GM12801 (cell line): Measurements from ENCODE around the gene CDK17.

Source experiments
- CTCF ChIP-seq: IDR thresholded peaks from one replicate; pipeline ENCODE4 v1.5.1; 2011; ENCODE audit warnings: control low read depth; ENCODE audit not compliant: insufficient read length; ENCODE audit errors: extremely low read depth

The CDK17 gene

DNA sequence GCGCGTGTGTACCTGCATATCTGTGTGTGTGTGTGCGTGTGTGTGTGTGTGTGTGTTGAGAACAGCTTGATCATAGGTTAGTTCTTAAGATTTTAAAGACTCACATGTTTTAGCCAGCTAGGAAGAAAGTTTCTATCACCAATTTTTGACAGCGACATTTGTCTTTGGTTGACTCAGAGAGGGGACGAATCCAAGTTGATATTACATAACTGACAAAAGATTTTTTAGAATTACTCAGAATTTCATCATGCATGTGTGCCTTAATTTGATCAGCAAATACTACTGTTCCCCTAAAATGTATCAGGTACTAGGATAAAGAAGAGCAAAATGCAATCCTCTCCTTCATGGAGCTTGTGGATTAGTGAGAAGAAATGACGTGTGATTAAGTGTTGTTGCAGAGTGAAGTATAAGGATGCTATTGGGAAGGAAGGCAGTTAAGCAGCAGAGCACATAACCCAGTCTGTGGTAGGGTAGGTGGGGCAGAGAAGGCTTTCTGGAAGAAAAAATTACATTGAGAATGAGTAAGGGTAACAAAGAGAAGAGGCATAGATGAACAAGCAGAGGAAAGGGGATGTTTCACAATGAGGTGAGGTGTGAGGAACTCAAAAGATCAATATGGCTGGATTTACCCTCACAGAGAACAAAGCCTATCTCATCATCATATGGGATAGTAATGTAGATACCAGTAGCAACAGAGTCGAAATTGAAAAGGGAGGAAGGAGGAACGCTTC is 128.6 kb downstream of the CDK17 start:
- no peak for TF ChIP-seq CTCF

DNA sequence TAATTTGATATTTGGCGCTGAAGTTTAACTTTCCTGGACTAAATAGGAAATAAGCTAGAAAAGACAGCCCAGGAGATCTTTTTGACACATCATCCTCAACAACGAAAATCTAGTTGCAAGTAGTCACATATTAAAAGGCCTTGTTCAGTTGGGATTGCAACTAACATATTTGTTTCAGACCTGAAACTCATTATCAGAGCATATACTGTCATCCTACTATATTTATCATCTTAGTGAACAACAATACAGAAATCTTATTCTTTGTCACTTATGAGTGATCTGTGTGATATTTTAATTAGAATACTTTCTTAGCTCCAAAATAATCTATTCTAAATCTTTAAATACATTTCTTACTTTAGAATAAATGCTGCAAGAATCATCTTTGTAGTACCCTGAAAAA is 134.0 kb downstream of the CDK17 start:
- no peak for TF ChIP-seq CTCF

DNA sequence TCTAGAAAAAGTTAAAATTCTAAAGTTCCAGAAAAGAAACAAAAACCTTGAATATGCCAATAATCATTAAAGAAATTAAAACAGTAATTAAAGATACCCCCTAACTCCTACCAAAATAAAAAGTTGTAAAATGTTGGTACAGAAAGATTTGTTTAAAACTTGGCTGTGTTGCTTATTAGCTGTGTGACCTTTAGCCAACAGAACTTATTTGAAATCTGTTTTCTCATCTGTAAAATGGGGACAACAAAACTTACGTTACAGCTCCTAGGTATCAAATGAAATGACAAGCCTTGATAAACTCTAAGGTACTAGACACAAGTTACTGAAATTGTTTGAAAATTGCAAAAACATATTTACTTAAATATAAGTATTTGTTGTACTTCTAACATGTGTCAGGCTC is 134.4 kb downstream of the CDK17 start:
- no peak for TF ChIP-seq CTCF

GRCh38 chr12:96265400-96265799 is 134.8 kb downstream of the CDK17 start:
- no peak for TF ChIP-seq CTCF

- TF ChIP-seq CTCF, result no peak
Observed at GRCh38 chr12:96263449-96263902, 136.8 kb downstream of the CDK17 start.

GRCh38 chr12:96261557-96261956 is 138.7 kb downstream of the CDK17 start:
- no peak for TF ChIP-seq CTCF

- no peak for TF ChIP-seq CTCF
Observed at GRCh38 chr12:96260644-96261043, 139.6 kb downstream of the CDK17 start.
